IPS-NIHi7 (cell line): ENCODE results near the gene CSMD2.
"Not testable (repeated sequence)": the region's sequence is repeated elsewhere in the genome, so short reads cannot be mapped to it uniquely, and the experiment has no call there.

Experiments
- DNase-seq: peaks from one replicate; pipeline ENCODE4 v3.0.0; 2012; ENCODE audit warnings: mixed read lengths; ENCODE audit errors: extremely low spot score

The CSMD2 gene

DNA sequence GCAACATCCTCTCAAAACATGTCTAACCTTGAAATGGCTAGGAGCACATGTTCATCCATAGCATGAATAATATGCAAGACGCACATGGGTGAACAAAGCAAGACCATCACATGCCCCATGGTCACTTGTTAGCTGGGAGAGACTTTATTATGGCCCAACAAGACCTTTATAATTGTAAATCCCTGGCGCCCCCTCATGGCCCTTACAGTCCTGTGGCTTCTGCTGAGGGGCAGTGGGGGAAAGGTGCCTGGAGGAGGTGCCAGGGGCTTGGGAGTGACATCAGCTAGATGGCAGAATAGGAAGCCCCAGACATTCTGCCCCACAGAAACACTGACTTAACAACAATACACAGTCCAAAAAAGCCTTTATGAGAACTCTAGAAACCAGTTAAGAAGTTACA is 51.7 kb downstream of the CSMD2 start:
- DNase-seq: peak; percentile 70

DNA sequence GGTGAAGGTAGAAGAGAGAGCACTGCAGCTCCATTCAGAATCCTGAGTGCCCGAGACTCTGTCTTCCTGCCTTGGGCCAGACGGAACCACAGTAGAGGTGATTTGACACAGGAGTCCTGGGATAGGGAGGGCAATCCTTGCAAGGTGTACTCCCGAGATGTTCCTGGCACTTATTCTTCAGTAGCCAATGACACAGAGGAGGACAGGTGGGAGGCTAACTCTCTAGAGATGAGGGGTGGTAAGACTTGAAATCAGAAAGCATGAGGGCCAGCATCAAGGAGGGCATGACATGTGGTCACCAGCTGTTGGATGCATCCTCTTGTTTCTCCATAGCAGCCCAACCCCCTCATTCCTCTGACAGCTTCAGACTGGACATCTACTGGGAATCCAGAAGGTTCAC is 56.3 kb downstream of the CSMD2 start:
- DNase-seq: no peak

GRCh38 chr1:34108269-34108668 is 56.8 kb downstream of the CSMD2 start:
- no peak for DNase-seq

GRCh38 chr1:34101151-34101550 is 63.9 kb downstream of the CSMD2 start:
- DNase-seq: no peak

- DNase-seq: no peak
These were observed 64.7 kb downstream of the CSMD2 start for GRCh38 chr1:34100332-34100731.

DNA sequence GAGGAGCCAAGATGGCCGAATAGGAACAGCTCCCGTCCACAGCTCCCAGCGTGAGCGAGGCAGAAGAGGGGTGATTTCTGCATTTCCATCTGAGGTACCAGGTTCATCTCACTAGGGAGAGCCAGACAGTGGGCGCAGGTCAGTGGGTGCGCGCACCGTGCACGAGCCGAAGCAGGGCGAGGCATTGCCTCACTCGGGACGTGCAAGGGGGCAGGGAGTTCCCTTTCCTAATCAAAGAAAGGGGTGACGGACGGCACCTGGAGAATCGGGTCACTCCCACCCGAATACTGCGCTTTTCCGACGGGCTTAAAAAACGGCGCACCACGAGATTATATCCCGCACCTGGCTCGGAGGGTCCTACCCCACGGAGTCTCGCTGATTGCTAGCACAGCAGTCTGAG is 72.6 kb downstream of the CSMD2 start:
- not testable (repeated sequence) for DNase-seq

GRCh38 chr1:34089731-34090130 is 75.3 kb downstream of the CSMD2 start:
- DNase-seq: no peak

- peak; percentile 28 for DNase-seq
These were observed 77.0 kb downstream of the CSMD2 start for GRCh38 chr1:34087986-34088385.

DNA sequence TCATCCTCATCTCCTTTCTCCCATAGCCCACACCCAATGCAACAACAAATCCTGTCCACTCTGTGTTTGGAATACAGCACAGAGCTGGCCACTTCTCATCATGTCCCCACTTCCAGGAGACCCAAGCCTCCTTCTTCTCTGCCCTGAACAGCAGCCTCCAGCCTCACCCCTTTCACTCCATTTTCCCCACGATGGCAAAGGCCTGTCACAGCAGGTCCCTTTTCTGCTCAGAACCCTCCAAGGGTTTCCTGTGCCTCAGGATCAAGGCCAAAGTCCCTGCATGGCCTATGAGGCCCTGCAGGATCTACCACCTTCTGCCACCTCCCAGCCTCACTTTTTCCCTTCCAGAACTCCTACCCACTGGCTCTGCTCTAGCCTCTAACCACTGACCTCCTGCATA is 78.5 kb downstream of the CSMD2 start:
- no peak for DNase-seq

GRCh38 chr1:34083974-34084373 is 81.1 kb downstream of the CSMD2 start:
- DNase-seq: no peak

- not testable (repeated sequence) for DNase-seq
These were observed 82.9 kb downstream of the CSMD2 start for GRCh38 chr1:34082085-34082670.

DNA sequence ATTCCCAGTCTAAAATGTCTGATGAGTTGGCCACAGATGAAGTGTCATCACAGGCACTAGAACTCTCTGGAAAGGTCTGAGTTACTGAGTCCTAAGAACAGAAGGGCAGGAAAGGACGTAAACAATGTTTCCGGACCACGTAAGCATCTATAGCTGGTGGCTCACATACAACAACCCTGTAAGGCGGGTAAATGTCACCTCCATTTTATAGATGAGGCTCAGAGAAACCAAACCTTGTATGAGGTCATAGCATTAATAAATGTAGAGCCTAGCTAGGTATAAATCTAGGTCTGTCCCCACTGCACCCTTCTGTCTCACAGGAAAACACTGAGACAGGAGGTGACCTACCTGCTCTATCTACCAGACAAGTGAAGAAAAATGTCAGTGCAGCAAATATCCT is 86.6 kb downstream of the CSMD2 start:
- DNase-seq: no peak

- no peak for DNase-seq
These were observed 89.5 kb downstream of the CSMD2 start for GRCh38 chr1:34075576-34075975.

DNA sequence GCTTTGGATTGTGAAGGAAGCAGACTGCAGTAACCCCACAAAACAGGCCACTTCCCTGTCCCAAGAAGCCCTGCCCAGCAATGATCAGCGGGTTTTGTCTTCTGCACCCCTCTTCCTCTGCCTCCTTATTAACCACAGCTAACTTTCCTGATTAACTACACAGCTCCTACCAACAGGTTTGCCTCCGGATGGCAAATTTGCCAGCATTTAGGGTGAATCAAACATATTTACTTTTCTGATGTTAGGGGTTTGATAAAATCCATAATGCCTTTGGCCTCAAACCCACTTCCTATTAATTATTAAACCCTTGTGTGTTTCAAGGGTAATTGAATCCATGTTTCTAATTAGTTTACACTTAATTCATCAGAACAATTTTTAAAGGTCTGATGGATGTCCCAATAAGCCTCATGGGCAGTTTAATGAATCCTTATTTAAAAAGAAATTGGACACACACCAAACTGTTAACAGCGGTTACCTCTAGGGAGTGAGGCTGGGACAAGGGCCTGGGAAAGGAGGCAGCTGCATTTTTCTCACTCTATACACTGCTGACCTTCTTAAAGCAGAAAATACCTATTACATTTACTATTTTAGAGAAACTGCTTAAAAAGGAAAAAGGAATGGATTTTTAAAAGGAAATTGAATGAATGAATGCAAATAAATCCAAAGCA is 91.9 kb downstream of the CSMD2 start:
- no peak for DNase-seq

GRCh38 chr1:34070201-34070836 is 94.7 kb downstream of the CSMD2 start:
- no peak for DNase-seq

GRCh38 chr1:34066981-34067603 is 97.9 kb downstream of the CSMD2 start:
- DNase-seq: no peak

DNA sequence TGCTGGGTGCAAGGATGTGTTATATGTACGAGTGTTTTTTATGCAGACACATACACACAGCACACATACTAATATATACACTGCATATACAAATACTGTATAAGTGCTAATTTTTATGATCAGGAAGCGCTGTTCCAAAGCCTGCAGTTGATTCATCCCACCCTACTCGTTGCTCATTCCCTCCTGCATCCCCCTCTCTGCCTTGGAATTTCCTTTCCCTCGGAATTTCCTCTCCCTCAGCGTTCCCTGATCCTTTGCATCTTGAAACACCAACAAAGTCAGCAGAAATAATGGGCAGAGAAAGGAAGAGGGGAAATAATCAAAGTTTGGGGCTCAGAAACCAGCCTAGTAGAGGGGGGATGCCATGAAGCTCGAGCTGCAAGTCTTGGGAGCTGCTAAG is 98.9 kb downstream of the CSMD2 start:
- DNase-seq: no peak

GRCh38 chr1:34065498-34065897 is 99.5 kb downstream of the CSMD2 start:
- DNase-seq: no peak

- no peak for DNase-seq
These were observed 104.1 kb downstream of the CSMD2 start for GRCh38 chr1:34060901-34061415.

- no peak for DNase-seq
These were observed 104.8 kb downstream of the CSMD2 start for GRCh38 chr1:34060187-34060730.

GRCh38 chr1:34057347-34058130 is 107.5 kb downstream of the CSMD2 start:
- peak; percentile 68 for DNase-seq

DNA sequence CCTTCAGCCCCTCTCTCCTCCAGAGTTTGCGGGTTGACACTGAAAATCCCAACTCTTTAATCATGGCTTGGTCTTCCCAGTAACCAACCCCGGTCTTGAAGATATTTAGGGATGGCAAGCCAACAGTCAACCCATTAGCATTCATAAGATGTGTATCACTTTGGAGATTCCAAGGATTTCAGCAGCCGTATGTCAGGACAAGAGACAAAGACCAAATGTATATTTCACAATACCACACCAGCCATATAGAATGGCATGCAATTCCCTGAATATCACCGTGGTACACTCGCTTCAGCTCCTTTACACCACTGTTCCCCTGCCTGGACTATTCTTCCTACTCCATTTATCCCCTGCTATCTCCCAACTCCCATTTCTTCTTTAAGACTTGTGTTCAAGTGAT is 109.2 kb downstream of the CSMD2 start:
- no peak for DNase-seq
